Stimulated activated CD4-positive, alpha-beta T cell treated with anti-CD3 and anti-CD28 coated beads, Interleukin-1b, Interleukin-23, amount 100 ng/mL, for 1 hour (primary cell): ENCODE data around the gene PROP1.
"Not testable (repeated sequence)": the region's sequence is repeated elsewhere in the genome, so short reads cannot be mapped to it uniquely, and the experiment has no call there.

Experiments used
- DNase-seq, 2 donors: peaks; one replicate each; pipeline ENCODE4 v3.0.0-alpha.2; 2020; ENCODE audit warnings: low read depth in 2 of 2

PROP1 gene

GRCh38 chr5:177945601-177946283, 50.3 kb downstream of the PROP1 start:
- DNase-seq, result not testable (repeated sequence)

- DNase-seq, result not testable (repeated sequence)
These were observed 50.9 kb downstream of the PROP1 start for GRCh38 chr5:177945145-177945544.

- DNase-seq, result not testable (repeated sequence)
These were observed 52.0 kb downstream of the PROP1 start for GRCh38 chr5:177943805-177944736.

GRCh38 chr5:177942896-177943295, 53.1 kb downstream of the PROP1 start:
- not testable (repeated sequence) for DNase-seq
